IPS DF 6.9 (cell line): ENCODE data around the gene CCDC27.
A peak's percentile ranks its signal among the peaks of the same experiment; 100 is the strongest.

Experiments
- DNase-seq: peaks from one replicate; pipeline ENCODE4 v3.0.0-alpha.2; 2013; ENCODE audit warnings: low read depth, low spot score
- H3K27ac ChIP-seq: one replicate; pipeline ENCODE4 v1.5.1; 2013; ENCODE audit warnings: low read length, control low read depth
- H3K27me3 ChIP-seq: 2 replicates; pipeline ENCODE4 v1.6.1; 2013; ENCODE audit warnings: mild to moderate bottlenecking, low read length; ENCODE audit not compliant: control insufficient read depth, insufficient read depth
- H3K36me3 ChIP-seq: 2 replicates; pipeline ENCODE4 v1.6.1; 2013; ENCODE audit warnings: low read length; ENCODE audit not compliant: control insufficient read depth, insufficient read depth
- H3K4me1 ChIP-seq: 2 replicates; pipeline ENCODE4 v1.6.1; 2013; ENCODE audit warnings: low read length; ENCODE audit not compliant: control insufficient read depth, insufficient read depth
- H3K4me3 ChIP-seq: 2 replicates; pipeline ENCODE4 v1.5.1; 2013; ENCODE audit warnings: mild to moderate bottlenecking, low read length
- H3K9me3 ChIP-seq: 2 replicates; pipeline ENCODE4 v1.6.1; 2013; ENCODE audit warnings: low read length, inconsistent platforms; ENCODE audit not compliant: control insufficient read depth, insufficient read depth
- WGBS: extraction: QIAGEN DNeasy Blood & Tissue Kit; methylation state at CpG from one replicate; pipeline ENCODE4 v1.1.7; 2013; ENCODE audit warnings: mixed read lengths, missing lambda C conversion rate; ENCODE audit not compliant: insufficient read length, insufficient coverage; 5-methylcytosine and 5-hydroxymethylcytosine counted together

Gene CCDC27

GRCh38 chr1:3711381-3711779, 40.9 kb upstream of the CCDC27 start:
- Histone ChIP-seq H3K27me3 (no peaks in the 10 kb centered on the region), H3K9me3 (no peaks in the 10 kb centered on the region), H3K27ac (no peak overlapping the region), H3K4me3 (no peak overlapping the region), H3K36me3 (no peaks in the 10 kb centered on the region), H3K4me1 (peaks cover 18% of the 10 kb centered on the region)
- no CpG with 5 or more reads among the region's 11 CpGs for WGBS
- DNase-seq = no peak

DNA sequence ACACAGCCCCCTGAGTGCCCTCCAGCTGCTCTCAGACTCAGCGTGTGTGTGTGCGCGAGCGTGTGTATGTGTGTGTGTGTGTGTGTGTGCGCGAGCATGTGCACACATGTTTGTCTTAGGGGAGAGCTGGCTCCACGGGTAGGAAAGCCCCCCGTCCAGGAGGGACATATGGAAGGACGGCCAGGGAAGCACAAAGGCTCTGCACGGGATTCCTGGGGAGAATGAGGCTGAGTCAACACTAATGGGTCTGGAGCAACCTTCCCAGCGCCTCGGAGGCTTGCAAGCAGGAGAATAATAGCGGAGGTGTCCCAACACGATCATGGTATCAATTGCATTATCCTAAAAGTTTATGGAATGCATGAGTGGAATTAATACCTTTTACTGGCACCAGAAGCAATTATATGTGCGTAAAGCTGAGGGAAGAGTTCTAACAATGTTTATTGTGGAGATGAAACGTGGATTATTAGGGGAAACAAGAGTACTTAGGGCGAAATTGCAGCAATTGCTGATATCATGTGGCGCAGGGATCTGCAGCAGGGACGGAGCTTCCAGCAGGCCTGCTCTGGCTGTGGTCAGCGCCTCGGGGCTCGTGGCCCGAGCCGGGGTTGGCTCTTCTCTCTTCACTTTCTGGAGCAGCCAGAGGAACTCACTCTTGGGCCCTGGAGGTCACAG, 40.3 kb upstream of the CCDC27 start:
- H3K27ac ChIP-seq = no peak overlapping the region
- no peaks in the 10 kb centered on the region for H3K36me3 ChIP-seq
- WGBS = 100% methylated on average over 3 of the region's 24 CpGs
- no peaks in the 10 kb centered on the region for H3K27me3 ChIP-seq
- H3K4me3 ChIP-seq = no peak overlapping the region
- H3K9me3 ChIP-seq = no peaks in the 10 kb centered on the region
- H3K4me1 ChIP-seq = peaks cover 16% of the 10 kb centered on the region
- no peak for DNase-seq

- Histone ChIP-seq H3K4me3 (no peak overlapping the region), H3K4me1 (peaks cover 11% of the 10 kb centered on the region), H3K27ac (no peak overlapping the region), H3K27me3 (no peaks in the 10 kb centered on the region), H3K36me3 (no peaks in the 10 kb centered on the region), H3K9me3 (no peaks in the 10 kb centered on the region)
- WGBS = no CpG with 5 or more reads among the region's 19 CpGs
- no peak for DNase-seq
These were observed 39.4 kb upstream of the CCDC27 start for GRCh38 chr1:3712573-3713535.

- WGBS = no CpG with 5 or more reads among the region's 7 CpGs
- H3K27ac ChIP-seq = no peak overlapping the region
These were observed 38.4 kb upstream of the CCDC27 start for GRCh38 chr1:3713840-3714239.

GRCh38 chr1:3714284-3714741, 37.9 kb upstream of the CCDC27 start:
- WGBS = no CpG with 5 or more reads among the region's 10 CpGs
- Histone ChIP-seq H3K4me1 (peaks cover under 1% of the 10 kb centered on the region), H3K9me3 (no peaks in the 10 kb centered on the region), H3K36me3 (no peaks in the 10 kb centered on the region), H3K27ac (no peak overlapping the region), H3K4me3 (no peak overlapping the region), H3K27me3 (no peaks in the 10 kb centered on the region)
- DNase-seq = no peak

More at GRCh38 chr1:3713840-3714239, 38.4 kb upstream of the CCDC27 start:
- no peak for DNase-seq
- Histone ChIP-seq H3K27me3 (no peaks in the 10 kb centered on the region), H3K4me3 (no peak overlapping the region), H3K9me3 (no peaks in the 10 kb centered on the region), H3K4me1 (peaks cover 3% of the 10 kb centered on the region), H3K36me3 (no peaks in the 10 kb centered on the region)

DNA sequence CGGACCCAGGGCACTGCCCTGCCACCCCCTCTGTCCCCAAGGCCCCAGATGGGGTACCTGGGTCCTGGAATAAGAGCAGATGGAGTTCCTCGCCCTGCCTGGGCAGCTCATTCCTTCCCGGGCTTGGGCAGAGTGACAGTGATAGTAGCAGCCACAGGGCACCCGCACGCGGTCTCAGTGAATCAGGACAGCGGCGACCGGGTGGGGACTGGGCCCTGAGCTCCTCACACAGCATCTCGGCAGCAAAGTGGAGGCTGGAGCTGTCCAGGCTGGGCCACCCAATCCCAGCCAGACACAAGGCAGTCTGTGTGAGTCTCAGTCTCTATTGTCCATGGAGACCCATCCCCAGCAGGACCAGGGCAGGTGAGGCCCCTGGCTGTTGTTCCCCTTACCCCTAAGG, 37.4 kb upstream of the CCDC27 start:
- no peak for DNase-seq
- H3K27me3 ChIP-seq = no peaks in the 10 kb centered on the region
- H3K27ac ChIP-seq = no peak overlapping the region

GRCh38 chr1:3716351-3716750, 35.9 kb upstream of the CCDC27 start:
- DNase-seq = no peak
- Histone ChIP-seq H3K9me3 (no peaks in the 10 kb centered on the region), H3K36me3 (no peaks in the 10 kb centered on the region), H3K4me3 (no peak overlapping the region), H3K27ac (no peak overlapping the region), H3K27me3 (no peaks in the 10 kb centered on the region), H3K4me1 (peaks cover 5% of the 10 kb centered on the region; the same call in 1 of the 2 replicates)
- WGBS = no CpG with 5 or more reads among the region's 6 CpGs

More for the DNA sequence above, 37.4 kb upstream of the CCDC27 start:
- Histone ChIP-seq H3K4me3 (no peak overlapping the region), H3K36me3 (no peaks in the 10 kb centered on the region), H3K4me1 (no peaks in the 10 kb centered on the region; the same call in 1 of the 2 replicates), H3K9me3 (no peaks in the 10 kb centered on the region)
- no CpG with 5 or more reads among the region's 10 CpGs for WGBS

DNA sequence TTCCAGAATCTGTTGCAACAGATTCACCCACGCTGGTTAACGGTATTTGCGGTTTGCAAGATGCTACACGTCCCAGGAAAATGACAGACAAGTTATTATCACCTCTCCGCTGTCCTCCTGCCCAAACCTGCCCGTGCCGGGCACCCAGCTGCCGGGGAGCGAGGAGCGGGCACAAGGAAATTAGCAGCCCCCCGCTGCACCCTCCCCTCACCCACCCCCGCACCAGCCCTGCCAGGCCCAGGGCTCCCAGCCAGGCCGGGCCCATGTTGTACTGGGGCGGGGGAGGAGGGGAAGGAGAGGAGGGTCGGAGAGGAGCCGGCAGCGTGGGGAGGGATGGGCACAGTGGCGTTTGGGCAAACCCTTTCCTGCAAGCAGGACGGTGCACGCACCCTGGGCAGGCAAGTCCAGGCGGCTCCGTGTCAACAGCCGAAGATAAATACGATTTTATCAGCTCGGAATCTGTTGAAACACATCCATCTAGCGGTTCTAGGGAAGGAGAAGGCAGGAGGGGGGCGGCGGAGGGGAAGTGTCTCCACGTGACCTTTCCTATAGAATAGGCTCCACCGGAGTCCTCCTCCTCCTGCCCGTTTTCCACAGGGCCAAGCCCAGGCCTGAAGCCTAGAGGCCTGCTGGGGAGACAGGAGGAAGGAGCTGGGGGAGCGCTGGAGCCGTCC, 35.1 kb upstream of the CCDC27 start:
- H3K27ac ChIP-seq = no peak overlapping the region
- no peak overlapping the region for H3K4me3 ChIP-seq
- H3K4me1 ChIP-seq = peaks cover 5% of the 10 kb centered on the region; the same call in 1 of the 2 replicates
- no peaks in the 10 kb centered on the region for H3K27me3 ChIP-seq
- no peaks in the 10 kb centered on the region for H3K9me3 ChIP-seq
- no peak for DNase-seq
- WGBS = no CpG with 5 or more reads among the region's 33 CpGs
- H3K36me3 ChIP-seq = no peaks in the 10 kb centered on the region

GRCh38 chr1:3717715-3718601, 34.3 kb upstream of the CCDC27 start:
- Histone ChIP-seq H3K36me3 (no peaks in the 10 kb centered on the region), H3K27ac (no peak overlapping the region), H3K9me3 (no peaks in the 10 kb centered on the region), H3K27me3 (no peaks in the 10 kb centered on the region), H3K4me1 (peaks cover 5% of the 10 kb centered on the region; the same call in 1 of the 2 replicates), H3K4me3 (peak overlapping the region; percentile 24; the same call in 1 of the 2 replicates)
- no peak for DNase-seq
- no CpG with 5 or more reads among the region's 40 CpGs for WGBS
